Amygdala (tissue), 56 donors: ENCODE data around the gene MYT1.
"Not testable (repeated sequence)": the region's sequence is repeated elsewhere in the genome, so short reads cannot be mapped to it uniquely, and the experiment has no call there.

Experiments used
- DNase-seq, 56 donors: peaks; one replicate each; lab custom pipeline; 2025; lab: John Stamatoyannopoulos, UW

Gene MYT1

GRCh38 chr20:64258071-64258823 is 94.0 kb downstream of the MYT1 start:
- DNase-seq: no peak

DNA sequence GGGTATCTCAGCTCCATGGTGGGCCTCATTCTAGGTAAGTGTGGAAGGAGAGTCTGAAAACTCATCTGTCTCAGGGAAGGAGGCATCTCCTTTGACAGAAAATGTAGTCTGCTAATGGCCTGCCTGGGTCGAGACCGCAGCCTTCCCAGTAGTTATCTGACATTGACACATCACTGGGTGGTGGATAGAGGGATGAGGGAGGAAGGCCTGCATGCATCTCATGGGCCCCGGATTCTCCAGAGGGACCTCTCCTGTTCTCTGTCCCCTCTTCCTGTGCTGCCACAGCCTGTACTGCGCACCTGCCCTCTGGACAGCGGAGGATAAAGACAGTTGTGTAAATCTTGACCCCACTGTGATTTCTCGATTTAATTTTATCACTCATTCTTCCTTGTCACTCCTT is 96.0 kb downstream of the MYT1 start:
- no peak for DNase-seq

DNA sequence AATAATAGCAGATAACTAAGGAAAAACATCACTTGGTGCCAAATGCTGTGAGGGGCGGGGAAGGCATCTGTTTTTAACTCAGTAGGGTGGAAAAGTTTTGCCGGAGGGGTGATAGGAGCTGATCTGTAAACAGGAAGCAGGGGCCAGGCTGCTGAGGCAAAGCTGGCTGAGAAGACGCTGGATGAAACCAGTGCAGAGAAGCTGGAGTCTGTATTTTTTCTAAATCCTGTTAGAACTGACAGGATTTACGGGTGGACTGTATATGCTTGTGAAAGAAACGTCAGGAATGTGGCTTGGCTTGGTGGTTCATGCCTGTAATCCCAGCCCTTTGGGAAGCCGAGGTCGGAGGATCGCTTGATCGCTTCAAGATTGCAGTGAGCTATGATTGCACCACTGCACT is 96.9 kb downstream of the MYT1 start:
- DNase-seq: no peak

GRCh38 chr20:64264091-64264490 is 99.8 kb downstream of the MYT1 start:
- no peak for DNase-seq

GRCh38 chr20:64265201-64265600 is 100.9 kb downstream of the MYT1 start:
- DNase-seq: no peak

DNA sequence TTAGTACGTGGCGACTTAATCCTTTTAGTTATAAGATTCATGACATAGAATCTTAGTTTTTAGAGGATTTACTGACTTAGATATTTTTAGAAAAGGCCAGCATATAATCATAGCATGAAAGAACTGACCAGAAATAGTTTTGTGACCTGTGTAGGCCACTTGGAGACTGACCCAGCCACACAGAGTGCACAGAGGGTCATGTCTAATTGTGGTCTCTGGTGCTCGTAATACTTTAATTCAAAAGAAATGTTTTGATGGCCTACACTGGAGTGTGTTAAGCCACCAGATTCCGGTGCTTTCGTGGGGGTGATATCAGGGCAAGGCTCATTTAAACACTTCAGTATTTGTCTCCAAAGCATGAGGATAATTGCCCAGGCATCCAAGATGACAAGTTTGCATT is 102.7 kb downstream of the MYT1 start:
- DNase-seq: no peak

DNA sequence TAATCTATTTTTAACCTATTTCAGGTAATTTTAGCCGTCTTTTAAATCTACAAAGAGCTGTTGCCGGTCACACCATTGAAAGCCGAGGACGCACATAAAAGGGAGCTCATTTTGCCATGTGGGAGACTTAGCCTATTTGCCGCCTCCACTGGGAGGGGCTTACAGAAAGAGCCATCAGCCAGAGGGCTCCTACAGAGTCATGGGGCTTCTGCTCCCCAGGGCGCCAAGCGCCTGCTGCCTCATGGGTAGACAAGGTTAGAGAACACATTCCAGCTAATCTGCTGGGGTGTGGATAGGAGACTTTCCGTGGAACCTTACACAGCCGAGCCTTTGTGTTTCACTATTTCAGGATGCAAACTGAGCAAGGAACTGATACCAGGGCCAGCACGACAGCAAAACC is 103.9 kb downstream of the MYT1 start:
- DNase-seq: no peak

DNA sequence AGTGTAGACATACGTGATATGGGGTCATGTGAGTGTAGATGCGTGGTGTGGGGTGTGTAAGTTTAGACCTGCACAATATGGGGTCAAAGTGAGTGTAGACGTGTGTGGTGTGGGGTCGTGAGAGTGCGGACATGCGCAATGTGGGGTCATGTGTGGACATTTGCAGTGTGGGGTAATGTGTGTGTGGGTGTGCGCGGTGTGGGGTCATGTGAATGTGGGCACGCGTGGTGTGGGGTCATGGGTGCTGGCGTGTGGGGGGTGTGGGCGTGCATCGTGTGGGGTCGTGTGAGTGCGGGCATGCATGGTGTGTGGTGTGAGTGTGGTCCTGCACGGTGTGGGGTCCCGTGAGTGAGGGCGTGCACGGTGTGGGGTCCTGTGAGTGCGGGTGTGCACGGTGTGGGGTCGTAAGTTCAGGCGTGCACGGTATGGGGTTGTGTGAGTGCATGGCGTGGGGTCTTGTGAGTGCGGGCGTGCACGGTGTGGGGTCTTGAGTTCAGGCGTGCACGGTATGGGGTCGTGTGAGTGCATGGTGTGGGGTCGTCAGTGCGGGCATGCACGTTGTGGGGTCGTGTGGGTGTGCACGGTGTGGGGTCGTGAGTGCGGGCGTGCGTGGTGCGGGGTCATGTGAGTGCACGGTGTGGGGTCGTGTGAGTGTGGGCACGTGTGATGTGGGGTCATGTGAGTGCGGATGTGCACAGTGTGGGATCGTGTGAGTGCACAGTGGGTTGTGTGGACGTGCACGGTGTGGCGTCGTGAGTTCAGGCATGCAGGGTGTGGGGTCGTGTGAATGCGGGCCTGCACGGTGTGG is 105.6 kb downstream of the MYT1 start:
- DNase-seq: no peak

- DNase-seq: no peak
Observed at GRCh38 chr20:64271636-64272035, 107.4 kb downstream of the MYT1 start.

DNA sequence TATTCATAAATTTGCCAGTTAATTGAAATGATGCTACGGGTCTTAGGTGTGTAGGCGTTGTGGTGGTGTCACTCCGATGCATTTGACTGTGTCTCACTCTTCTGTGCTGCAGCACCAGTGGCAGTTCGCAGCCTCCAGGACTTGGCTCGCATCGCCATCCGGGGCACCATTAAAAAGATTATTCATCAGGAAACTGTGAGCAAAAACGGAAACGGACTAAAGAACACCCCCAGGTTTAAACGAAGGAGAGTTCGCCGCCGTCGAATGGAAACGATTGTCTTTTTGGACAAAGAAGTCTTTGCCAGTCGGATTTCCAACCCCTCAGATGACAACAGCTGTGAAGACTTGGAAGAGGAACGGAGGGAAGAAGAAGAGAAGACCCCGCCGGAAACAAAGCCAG is 108.9 kb downstream of the MYT1 start:
- DNase-seq: no peak

DNA sequence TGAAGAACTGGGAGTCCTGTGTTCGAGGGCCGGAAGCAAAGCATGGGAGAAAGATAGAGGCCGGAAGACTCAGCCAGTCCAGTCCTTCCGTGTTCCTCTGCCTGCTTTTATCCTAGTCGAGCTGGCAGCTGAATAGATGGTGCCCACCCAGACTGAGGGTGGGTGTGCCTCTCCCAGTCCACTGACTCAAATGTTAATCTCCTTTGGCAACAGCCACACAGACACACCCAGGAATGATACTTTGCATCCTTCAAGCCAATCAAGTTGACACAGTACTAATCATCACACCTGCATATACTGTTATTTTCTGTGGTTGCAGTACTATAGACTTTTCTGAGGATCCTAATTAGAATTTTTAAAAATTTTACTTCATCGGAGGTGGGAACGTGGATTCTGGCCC is 112.6 kb downstream of the MYT1 start:
- DNase-seq: no peak

DNA sequence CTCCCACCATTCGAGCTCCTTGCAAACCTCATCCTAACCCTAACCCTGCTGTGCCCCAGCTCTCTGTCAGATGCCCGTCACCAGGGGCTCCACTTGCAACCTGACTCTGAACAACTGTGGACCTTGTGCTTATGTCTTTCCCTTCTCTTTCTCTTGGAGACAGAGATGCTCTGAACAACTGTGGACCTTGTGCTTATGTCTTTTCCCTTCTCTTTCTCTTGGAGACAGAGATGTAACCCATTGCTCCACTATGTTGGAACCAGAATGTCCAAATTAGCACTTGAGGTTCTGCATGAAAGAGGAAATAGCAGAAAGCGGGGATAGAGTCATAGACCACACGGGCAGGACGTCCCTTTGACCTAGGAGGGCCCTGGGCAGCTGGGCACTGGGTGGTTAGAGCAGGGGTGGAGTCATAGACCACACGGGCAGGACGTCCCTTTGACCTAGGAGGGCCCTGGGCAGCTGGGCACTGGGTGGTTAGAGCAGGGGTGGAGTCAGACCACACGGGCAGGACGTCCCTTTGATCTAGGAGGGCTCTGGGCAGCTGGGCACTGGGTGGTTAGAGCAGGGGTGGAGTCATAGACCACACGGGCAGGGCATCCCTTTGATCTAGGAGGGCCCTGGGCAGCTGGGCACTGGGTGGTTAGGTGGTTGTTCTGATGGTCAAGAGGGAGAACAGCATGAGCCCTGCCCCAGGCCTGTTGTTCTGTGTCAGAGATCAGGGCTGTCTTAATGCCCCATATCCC is 113.5 kb downstream of the MYT1 start:
- no peak for DNase-seq

DNA sequence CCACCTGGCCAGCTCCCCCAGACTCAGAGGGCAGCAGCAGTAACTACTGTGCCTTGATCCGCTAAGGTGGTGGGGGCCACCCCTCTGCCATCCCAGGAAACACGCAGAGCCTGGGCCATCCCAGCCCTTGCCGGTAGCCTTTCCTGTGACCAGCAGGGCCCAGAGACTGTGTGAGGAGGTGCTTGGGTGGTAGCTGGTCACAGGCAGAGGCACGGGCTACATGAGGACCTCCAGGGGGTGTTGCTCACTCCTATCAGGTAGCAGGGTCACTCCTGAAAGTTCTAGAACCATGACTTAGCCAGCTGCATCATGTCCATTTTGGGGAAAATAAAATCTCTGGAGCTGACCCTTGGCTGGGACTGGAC is 114.0 kb downstream of the MYT1 start:
- DNase-seq: no peak

DNA sequence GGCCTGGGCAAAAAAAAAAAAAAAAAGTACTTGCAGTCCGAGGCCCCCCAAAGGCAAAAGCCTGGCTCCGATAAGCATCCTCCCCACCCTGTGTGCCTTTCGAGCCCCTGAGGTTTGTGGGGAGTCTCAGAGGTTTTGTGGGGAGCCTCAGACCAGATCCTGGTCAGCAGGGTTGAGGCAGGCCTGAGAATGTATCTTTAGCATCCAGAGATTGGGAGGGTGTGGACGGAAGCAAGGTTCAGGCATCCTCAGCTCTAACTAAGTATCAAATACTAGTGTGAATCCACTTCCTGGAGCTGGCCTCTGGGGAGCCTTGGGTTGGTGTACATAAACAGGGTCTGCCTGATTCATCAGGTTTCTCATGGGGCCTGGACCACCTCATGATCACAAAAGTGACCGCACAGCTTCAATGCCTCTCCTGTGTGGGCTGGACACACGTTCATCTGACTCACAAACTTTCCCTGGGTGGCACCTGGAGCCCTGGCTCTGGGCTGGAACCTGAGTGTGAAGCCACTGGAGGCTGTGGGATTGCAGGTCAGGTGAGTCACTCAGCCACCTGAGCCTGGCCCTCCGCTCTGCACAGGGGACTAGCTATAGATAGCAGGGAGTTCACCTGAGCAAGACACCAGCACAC is 115.7 kb downstream of the MYT1 start:
- no peak for DNase-seq

- no peak for DNase-seq
Observed at GRCh38 chr20:64280460-64280843, 116.2 kb downstream of the MYT1 start.

DNA sequence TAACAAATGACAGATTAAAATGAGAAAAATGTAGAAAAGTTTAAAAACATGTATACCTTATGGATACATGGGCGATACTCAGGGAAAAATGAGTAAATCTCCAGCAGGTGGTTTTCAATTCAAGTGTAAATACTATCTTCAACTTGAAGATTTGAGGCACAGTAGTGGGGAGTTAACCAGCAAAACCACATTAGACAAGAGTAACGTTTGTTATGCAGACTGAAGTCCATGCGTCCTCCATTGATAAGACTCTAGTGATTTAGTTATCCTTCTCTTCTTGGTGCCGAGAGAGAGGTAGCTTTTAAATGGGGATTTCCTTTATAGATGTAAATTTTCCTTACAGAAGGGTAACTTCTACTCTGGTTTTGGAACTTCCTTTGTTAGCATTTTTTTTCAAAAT is 119.4 kb downstream of the MYT1 start:
- DNase-seq: no peak

GRCh38 chr20:64285579-64286446 is 121.6 kb downstream of the MYT1 start:
- DNase-seq: peak in 37 of 56 donors; percentile 12 to 79 (median 48)

- peak in 14 of 56 donors; percentile 6 to 33 (median 18) for DNase-seq
Observed at GRCh38 chr20:64286447-64287263, 122.4 kb downstream of the MYT1 start.

DNA sequence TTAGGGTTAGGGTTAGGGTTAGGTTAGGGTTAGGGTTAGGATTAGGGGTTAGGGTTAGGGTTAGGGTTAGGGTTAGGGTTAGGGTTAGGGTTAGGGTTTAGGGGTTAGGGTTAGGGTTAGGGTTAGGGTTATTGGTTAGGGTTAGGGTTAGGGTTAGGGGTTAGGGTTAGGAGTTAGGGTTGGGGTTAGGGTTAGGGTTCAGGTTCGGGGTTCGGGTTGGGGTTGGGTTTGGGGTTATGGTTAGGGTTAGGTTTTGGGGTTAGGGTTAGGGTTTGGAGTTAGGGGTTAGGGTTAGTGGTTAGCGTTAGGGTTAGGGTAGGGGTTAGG is 123.0 kb downstream of the MYT1 start:
- not testable (repeated sequence) for DNase-seq
